GM21447 (cell line): ENCODE data around the gene TLR10.
"Not testable (repeated sequence)": the region's sequence is repeated elsewhere in the genome, so short reads cannot be mapped to it uniquely, and the experiment has no call there.

Source experiments
- ATAC-seq: cut with Tn5 transposase; IDR thresholded peaks from one replicate; pipeline ENCODE4 v1.9.1; 2021; ENCODE audit not compliant: unreplicated experiment

The TLR10 gene

GRCh38 chr4:38782452-38783108 lies at the start of gene TLR10:
TLR10 (minus strand) TSS chr4:38782990; CDS start chr4:38775590, 7,400 bp downstream.
- peak; percentile 51 for ATAC-seq

GRCh38 chr4:38832206-38832605 lies 49.4 kb upstream of the TLR10 start:
- no peak for ATAC-seq

- ATAC-seq: no peak
Measured at GRCh38 chr4:38831653-38832052, 48.9 kb upstream of the TLR10 start.

- ATAC-seq: no peak
Measured at GRCh38 chr4:38829237-38829636, 46.4 kb upstream of the TLR10 start.

GRCh38 chr4:38823766-38824165 lies 41.0 kb upstream of the TLR10 start:
- no peak for ATAC-seq

GRCh38 chr4:38822748-38823303 lies 40.0 kb upstream of the TLR10 start:
- ATAC-seq: no peak

GRCh38 chr4:38821739-38822138 lies 38.9 kb upstream of the TLR10 start:
- ATAC-seq: no peak

GRCh38 chr4:38820329-38821061 lies 37.7 kb upstream of the TLR10 start:
- peak; percentile 44 for ATAC-seq

GRCh38 chr4:38819569-38819968 lies 36.8 kb upstream of the TLR10 start:
- peak; percentile 31 for ATAC-seq

GRCh38 chr4:38818441-38818976 lies 35.7 kb upstream of the TLR10 start:
- ATAC-seq: peak; percentile 62

GRCh38 chr4:38815885-38816782 lies 33.3 kb upstream of the TLR10 start:
- no peak for ATAC-seq

- ATAC-seq: no peak
Measured at GRCh38 chr4:38814386-38814785, 31.6 kb upstream of the TLR10 start.

GRCh38 chr4:38811297-38811696 lies 28.5 kb upstream of the TLR10 start:
- ATAC-seq: no peak

GRCh38 chr4:38807462-38807861 lies 24.7 kb upstream of the TLR10 start:
- not testable (repeated sequence) for ATAC-seq

- not testable (repeated sequence) for ATAC-seq
Measured at GRCh38 chr4:38806251-38806650, 23.5 kb upstream of the TLR10 start.

GRCh38 chr4:38805530-38806145 lies 22.8 kb upstream of the TLR10 start:
- peak; percentile 65 for ATAC-seq

- ATAC-seq: peak; percentile 30
Measured at GRCh38 chr4:38804654-38805295, 22.0 kb upstream of the TLR10 start, which contains the start of gene TLR1. TLR1 (minus strand) TSS chr4:38804791; CDS start chr4:38798831, 5,960 bp downstream.

- peak; percentile 79 for ATAC-seq
Measured at GRCh38 chr4:38803833-38804653, 21.3 kb upstream of the TLR10 start.
